Epithelial cell of esophagus (primary cell): ENCODE results near the gene B9D2.

ENCODE experiments used
- DNase-seq: peaks from one replicate; pipeline ENCODE4 v3.0.0; 2010; ENCODE audit warnings: low read depth
- H3K4me3 ChIP-seq: 2 replicates; pipeline ENCODE4 v1.5.1; 2011; ENCODE audit warnings: mild to moderate bottlenecking, low read length, control low read depth
- CTCF ChIP-seq: IDR thresholded peaks from 2 replicates; pipeline ENCODE4 v1.5.1; 2011; ENCODE audit warnings: low read depth, mild to moderate bottlenecking, low read length, control low read depth, inconsistent platforms; ENCODE audit not compliant: insufficient read depth; ENCODE audit errors: missing control alignments

Gene B9D2

GRCh38 chr19:41305927-41306793, 57.8 kb downstream of the B9D2 start:
- no peak for TF ChIP-seq CTCF
- H3K4me3 ChIP-seq: no peak overlapping the region
- no peak for DNase-seq

- TF ChIP-seq CTCF: no peak
- DNase-seq: no peak
- H3K4me3 ChIP-seq: no peak overlapping the region
Observed at GRCh38 chr19:41304706-41305483, 59.1 kb downstream of the B9D2 start.
